GM15510 (cell line): Measurements from ENCODE around the gene SHISA6.

Source experiments
- POLR2A ChIP-seq: IDR thresholded peaks from 3 replicates; pipeline ENCODE4 v1.6.1; 2011; ENCODE audit warnings: borderline replicate concordance; ENCODE audit not compliant: insufficient read length; ENCODE audit errors: extremely low read depth

SHISA6 gene

DNA sequence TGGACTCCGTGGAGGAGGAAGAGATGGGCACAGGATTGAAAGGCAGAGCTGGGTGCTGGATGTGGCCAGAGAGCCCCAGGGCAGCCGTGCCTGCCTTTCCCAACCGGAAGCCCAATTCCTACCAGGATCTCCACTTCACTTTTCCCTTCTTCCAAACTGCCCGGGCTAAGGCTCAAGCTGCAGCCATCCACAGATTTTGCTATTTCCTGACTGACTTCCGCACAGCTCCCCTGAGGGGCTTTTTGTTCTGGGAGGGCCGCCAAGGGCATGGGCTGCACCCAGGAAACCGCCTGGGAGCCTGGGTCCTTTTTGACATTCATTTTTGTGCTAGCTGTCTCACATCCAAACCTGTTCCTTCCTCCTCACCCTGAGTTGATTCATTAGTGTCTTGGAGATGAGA, 4.2 kb downstream of the SHISA6 start:
- TF ChIP-seq POLR2A: no peak

DNA sequence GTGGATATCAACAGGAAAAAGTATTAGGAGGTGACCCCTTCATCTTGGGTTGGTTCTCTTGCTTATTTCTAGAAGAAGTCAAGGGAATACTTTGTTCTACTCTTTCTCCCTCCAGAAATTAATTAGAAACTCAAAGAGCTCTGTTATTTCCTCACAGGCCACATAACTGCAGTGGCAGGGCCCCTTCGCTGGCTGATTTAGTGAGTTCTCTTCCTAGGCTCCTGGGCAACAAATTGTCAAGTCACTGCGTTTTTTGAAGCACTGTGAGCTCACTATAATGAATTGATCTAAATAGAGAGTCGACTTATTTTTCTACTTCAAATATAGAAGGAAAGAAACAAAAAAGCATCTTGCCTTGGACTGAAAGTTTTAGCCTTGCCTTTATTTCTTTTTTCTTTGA, 4.8 kb downstream of the SHISA6 start:
- TF ChIP-seq POLR2A: no peak

DNA sequence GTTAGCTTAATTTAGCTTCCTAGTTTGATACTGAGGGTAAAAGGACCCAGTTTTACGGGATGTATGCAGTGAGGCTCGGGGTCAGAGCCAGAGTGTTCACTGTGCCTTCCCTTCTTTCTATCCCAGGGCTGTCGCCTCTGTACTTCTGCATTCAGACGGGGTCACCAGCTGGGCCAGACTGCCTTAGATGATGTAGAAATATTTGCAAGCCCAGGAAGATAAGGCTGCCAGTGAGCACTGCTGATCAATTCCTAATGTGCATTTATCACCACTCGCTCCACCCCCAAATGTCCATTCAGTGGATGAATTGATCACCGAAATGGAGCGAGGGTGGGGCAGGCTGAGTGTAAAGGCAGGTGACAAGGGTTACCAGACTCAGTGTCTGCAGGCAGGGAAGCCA, 9.1 kb downstream of the SHISA6 start:
- no peak for TF ChIP-seq POLR2A

DNA sequence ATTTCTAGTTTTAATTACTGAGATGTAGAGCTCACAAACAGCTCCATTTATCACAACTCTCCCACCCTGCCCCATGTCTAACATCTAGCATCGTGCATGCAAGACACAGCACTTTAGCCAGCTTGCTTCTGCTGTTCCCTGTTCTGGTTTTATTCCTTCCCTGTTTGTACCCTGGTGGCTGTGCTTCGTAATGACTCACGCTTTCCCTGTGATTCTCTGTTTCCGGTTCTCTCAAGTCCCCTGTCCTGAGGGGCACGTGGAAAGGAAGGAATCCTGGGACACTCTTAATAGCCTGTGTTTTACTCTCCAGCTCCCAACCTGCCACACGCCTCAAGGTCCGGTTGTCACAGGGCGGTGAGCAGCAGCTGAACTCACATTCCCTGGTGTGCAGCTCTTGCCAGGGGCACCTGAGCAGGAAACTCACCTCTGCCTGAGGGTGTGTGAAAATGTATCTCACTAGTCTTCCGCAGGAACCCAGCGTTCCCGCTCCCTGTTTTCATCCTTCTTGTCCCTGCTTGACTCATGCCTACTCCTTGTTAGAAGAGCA, 10.6 kb downstream of the SHISA6 start:
- TF ChIP-seq POLR2A: no peak

DNA sequence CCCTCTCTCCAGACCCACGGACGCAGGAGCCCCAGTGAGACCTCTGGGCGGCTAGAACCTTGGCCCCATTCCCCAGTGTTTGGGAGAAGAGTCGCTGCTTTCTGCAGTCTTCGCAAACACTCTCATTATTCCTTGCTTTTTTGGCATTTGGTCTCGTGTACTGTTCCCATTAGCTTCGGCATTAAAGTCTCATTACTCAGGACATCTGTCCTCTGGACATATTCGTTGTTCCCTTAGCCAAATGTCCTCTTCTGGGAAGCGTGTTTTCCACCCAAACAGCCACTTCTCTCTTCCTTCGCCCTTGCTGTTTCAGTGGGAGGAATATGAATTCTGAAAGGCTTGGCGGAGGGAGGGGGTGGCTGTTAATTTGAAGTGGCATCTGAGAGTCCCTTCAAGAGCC, 11.1 kb downstream of the SHISA6 start:
- TF ChIP-seq POLR2A: no peak

DNA sequence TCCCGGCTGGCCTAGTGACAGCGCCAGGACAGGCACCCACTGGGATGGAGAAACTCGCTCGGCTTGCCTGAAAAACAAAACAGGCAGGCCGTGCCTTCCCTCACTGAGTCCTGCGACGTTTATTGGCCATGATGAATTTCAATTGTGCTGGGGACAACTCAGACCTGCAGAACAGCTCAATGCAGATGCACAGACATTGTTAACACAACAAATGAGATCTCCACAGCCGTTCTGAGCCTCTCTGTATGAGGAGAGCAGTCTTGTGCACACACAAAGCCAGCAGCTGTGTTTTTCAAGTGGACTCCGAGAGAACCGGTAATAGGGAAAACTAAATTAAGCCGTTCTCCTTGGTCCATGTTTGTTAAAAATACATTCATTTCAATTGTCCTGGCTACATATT, 15.9 kb downstream of the SHISA6 start:
- TF ChIP-seq POLR2A: no peak

DNA sequence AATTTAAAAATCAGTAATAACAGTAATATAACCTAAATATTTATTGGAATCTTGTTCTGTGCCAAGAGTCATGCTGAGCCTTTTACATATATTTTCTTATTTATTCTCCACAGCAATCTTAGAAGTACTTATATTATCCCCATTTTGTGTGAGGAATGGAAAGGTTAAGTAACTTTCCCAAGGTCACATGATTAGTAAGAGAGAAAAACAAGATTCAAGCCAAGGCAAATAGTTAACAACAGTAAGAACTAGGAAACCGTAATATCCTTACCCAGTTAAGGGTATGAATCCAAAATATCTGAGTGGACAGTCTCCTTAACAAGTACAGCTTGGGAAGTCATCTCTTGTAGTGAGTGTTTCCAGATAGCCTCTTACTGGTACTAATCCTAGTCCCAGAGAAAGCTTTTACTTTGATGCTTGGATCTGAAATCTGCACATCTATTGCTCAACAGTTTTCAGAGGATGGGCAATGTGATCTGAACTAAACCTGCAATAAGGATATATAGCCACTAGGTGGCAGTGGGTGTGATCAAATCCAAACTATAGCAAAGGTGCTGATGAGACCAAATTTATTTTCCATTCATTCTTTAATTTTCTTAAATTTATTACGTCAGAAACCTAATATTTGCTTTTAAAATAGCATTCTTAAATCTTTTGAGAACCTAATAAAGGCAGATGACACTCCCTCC, 23.3 kb downstream of the SHISA6 start:
- no peak for TF ChIP-seq POLR2A

DNA sequence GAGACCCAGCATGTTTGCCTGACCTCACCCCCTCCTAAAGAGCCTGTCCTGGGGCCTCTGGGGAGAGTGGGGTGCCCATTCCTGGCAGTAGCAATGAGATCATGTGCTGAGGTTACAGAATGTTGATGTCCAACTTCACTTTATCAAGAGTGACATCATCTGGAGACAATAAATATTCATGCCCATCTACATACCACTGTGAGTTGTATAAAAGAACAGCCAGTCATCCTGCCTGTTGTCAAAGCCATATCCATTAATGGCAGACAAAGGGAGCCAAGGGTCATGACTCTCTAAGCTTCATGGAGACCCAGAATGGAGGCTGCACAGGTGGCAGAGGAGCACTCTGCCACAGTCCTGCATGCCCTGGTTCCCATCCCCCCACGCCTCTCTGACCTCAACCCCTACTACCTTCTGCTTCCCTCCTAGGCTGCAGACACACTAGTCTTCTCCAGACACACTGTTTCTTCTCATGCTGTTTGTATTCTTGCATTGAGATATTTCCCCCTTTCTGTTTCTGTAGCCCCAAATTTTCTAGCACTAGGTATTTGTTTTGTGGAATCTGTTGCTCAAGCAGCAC, 27.1 kb downstream of the SHISA6 start:
- no peak for TF ChIP-seq POLR2A

DNA sequence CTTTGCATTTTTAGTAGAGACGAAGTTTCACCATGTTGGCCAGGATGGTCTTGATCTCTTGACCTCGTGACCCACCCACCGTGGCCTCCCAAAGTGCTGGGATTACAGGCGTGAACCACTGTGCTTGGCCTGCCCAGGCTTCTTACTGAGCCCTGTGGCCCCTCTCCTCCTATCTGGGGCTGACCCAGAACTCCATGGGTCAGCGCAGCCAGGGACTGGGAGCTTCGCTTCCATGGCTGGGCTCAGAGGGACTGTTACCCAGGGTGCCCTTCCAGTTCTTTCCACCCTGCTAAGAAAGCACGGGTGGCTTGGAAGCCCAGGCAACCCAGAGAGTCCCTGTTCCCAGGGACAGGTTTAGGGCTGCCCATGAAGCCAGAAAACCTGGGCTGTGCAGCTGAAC, 28.2 kb downstream of the SHISA6 start:
- no peak for TF ChIP-seq POLR2A

DNA sequence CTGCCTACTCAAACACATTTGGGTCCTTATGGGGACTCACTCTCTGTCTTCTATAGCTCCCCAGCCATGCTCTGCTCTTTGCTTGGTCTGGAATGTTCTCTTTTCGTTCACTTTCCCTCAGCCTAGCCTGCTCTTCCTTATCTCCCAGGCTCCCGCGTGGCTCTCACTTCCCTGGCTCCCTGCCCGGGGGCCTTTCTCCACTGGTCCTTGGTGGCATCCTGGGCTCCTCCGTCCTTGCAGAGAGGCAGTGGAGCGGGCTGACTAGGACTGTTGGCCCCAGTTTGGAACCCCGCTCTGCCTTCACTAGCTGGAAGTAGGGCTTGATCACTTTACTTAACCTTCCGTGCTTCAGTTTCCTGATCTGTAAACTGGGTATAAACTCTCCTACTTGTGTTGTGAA, 31.2 kb downstream of the SHISA6 start:
- no peak for TF ChIP-seq POLR2A

DNA sequence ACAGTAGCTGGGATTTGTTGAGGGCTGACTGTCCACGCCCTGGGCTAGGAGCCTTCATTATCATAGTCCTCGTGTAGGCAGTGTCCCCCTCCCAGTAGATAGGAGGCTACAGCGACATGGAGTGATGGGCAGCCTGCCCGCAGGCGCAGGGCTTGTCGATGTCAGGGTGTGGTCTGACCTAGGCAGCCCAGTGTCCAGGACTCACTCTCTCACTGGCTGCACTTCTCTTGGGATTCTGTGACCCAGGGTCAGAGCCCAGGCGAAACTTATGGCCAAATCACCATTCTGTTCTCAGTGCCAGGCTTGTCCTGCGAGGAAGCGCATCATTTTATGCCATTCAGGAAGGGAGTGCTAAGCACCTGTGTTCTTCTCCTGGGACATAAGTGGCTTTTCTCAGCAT, 32.6 kb downstream of the SHISA6 start:
- no peak for TF ChIP-seq POLR2A

DNA sequence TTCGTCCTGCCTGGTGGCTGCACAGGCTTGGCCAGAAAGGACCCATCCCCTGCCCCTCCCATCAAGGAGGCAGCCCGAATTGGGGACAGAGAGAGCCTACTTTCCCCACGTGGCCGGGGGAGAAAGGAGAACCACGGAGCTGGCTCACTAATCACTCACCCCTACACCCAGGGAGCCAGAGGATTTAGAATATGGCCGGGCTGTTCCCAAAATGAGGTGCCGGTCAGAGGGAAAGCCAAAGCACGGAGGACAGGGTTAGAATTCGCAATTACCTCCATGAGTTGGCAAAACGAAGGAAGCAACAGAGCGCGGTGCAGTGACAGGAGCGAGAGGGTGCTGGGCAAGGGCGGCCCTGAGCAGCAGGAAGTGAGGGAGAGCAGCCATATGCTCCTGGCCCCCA, 33.1 kb downstream of the SHISA6 start:
- no peak for TF ChIP-seq POLR2A

DNA sequence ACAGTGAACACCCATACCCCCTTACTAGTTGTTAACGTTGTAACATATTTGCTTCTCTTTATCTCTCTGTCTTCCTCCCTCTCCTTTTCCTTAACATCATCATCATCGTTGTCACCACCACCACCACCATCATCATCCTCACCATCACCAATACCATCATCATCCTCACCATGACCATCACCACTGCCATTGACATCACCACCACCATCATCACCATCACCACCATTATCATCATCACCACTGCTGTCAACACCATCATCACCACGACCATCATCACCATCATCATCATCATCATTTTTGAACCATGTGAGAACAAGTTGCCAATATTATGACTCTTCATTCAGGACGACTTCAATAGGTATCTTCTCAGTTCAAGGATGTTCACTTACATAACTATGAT, 35.5 kb downstream of the SHISA6 start:
- TF ChIP-seq POLR2A: no peak

DNA sequence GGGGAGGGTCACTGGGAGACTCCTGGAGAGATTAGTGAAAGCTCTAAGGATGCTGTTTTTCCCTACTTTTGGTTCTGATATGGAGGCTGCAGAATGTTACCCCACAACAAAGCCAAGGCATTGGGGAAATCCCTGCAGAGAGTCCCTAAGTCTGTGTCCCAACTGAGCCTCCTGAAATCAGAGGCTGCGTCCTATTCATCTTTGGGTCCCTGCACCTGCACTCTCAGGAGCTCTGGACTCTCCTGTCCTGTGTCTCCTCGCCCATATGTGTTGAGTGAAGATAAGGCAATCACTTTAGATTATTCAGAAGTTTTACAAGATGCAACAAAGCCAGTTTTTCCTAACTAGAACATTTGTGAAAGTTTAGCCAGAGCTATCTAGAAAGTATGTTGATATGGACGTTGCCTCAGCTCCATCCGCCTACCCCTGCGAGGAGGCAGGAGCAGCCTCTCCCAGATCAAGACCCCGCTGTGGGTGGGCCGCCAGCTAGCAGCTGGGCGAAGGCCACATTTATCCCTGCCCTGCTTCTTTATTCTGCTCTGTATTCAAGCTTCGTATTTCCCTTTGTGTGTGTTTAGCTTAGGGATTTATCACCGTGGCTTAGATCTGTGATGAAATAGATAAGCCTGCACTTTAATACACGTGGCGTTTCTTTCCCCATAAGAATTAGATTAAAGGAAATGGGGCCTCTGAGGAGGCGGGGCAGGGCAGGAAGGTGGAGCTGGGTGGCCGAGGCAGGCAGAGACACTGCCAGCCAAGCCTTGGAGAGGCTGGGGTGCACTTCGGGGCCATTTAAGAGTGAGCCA, 37.4 kb downstream of the SHISA6 start:
- no peak for TF ChIP-seq POLR2A

DNA sequence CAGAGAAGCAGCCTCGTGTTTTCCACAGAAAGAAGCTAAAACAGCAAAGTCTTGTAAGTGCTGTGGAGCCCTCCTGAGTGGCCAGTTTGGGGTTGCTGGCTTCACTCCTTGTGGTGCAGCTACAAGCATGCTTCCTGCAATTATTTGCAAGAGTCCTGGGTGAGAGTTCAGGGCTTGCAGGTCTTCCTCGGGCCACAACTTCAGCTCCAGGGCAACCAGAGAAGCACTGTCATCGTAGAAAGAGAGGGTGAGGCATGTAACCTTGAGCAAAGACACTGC, 37.9 kb downstream of the SHISA6 start:
- no peak for TF ChIP-seq POLR2A
